ENCODE data around the gene KIF13A. TPM values are rescaled to one million over a fixed set of nuclear protein-coding genes. Genes with fewer than 3 reads are reported as not detected.
"Not testable (repeated sequence)": the region's sequence is repeated elsewhere in the genome, so short reads cannot be mapped to it uniquely, and the experiment has no call there.

Gene KIF13A
- total and polyA plus RNA-seq, 3 donors from 2014 or later, result 20.8 to 28.7 (median 27.7) TPM

GRCh38 chr6:17740559-17741220 lies 246.7 kb downstream of the KIF13A start:
- peaks cover 7% of the 10 kb centered on the region for H3K4me1 ChIP-seq
- H3K4me3 ChIP-seq, result no peak overlapping the region
- H3K27ac ChIP-seq, result no peak overlapping the region
- intact Hi-C loops (cut with DNase I; ENCODE audit: low total_unique reads), result no loop called here
- no peak for DNase-seq
- no peaks in the 10 kb centered on the region for H3K36me3 ChIP-seq (ENCODE audit: low read depth, missing control alignments)
- H3K27me3 ChIP-seq, result no peaks in the 10 kb centered on the region
- no peaks in the 10 kb centered on the region for H3K9me3 ChIP-seq
- 50 to 81% methylated on average over 5 of the region's 5 CpGs for WGBS, 2 donors
- TF ChIP-seq POLR2A (IDR thresholded peaks at IDR 0.05), result no peak
- TF ChIP-seq, protein P1, sequence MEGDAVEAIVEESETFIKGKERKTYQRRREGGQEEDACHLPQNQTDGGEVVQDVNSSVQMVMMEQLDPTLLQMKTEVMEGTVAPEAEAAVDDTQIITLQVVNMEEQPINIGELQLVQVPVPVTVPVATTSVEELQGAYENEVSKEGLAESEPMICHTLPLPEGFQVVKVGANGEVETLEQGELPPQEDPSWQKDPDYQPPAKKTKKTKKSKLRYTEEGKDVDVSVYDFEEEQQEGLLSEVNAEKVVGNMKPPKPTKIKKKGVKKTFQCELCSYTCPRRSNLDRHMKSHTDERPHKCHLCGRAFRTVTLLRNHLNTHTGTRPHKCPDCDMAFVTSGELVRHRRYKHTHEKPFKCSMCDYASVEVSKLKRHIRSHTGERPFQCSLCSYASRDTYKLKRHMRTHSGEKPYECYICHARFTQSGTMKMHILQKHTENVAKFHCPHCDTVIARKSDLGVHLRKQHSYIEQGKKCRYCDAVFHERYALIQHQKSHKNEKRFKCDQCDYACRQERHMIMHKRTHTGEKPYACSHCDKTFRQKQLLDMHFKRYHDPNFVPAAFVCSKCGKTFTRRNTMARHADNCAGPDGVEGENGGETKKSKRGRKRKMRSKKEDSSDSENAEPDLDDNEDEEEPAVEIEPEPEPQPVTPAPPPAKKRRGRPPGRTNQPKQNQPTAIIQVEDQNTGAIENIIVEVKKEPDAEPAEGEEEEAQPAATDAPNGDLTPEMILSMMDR (IDR thresholded peaks at IDR 0.05), result no peak

- DNase-seq, result no peak
- 96 to 100% methylated on average over 1 of the region's 1 CpG for WGBS, 2 donors
- no peaks in the 10 kb centered on the region for H3K9me3 ChIP-seq
- H3K4me1 ChIP-seq, result no peaks in the 10 kb centered on the region
- no peak for TF ChIP-seq POLR2A (IDR thresholded peaks at IDR 0.05)
- TF ChIP-seq, protein P1 (IDR thresholded peaks at IDR 0.05), result no peak
- H3K27me3 ChIP-seq, result no peaks in the 10 kb centered on the region
- no peak overlapping the region for H3K4me3 ChIP-seq
- H3K27ac ChIP-seq, result no peak overlapping the region
- no peaks in the 10 kb centered on the region for H3K36me3 ChIP-seq (ENCODE audit: low read depth, missing control alignments)
- intact Hi-C loops (cut with DNase I; ENCODE audit: low total_unique reads), result no loop called here
These were observed 249.7 kb downstream of the KIF13A start for GRCh38 chr6:17737704-17738252.

GRCh38 chr6:17735311-17735710 lies 252.1 kb downstream of the KIF13A start:
- H3K4me3 ChIP-seq; DNase-seq; H3K36me3 ChIP-seq (ENCODE audit: low read depth, missing control alignments); H3K27me3 ChIP-seq; H3K4me1 ChIP-seq; H3K9me3 ChIP-seq; intact Hi-C loops (cut with DNase I; ENCODE audit: low total_unique reads); H3K27ac ChIP-seq: not testable (repeated sequence)
- 96% methylated on average over 5 of the region's 27 CpGs; no CpG with 5 or more reads in 1 of the 2 donors for WGBS, 2 donors

GRCh38 chr6:17730078-17730704 lies 257.2 kb downstream of the KIF13A start:
- Histone ChIP-seq H3K4me1 (peaks cover 3% of the 10 kb centered on the region), H3K36me3 (ENCODE audit: low read depth, missing control alignments) (no peaks in the 10 kb centered on the region), H3K27ac (no peak overlapping the region), H3K27me3 (no peaks in the 10 kb centered on the region), H3K4me3 (no peak overlapping the region), H3K9me3 (no peaks in the 10 kb centered on the region)
- intact Hi-C loops (cut with DNase I; ENCODE audit: low total_unique reads), result no loop called here
- 58 to 66% methylated on average over 6 of the region's 6 CpGs for WGBS, 2 donors
- no peak for DNase-seq
- TF ChIP-seq, protein P1 (IDR thresholded peaks at IDR 0.05), result no peak
- TF ChIP-seq POLR2A (IDR thresholded peaks at IDR 0.05), result no peak

- Histone ChIP-seq H3K27me3 (no peaks in the 10 kb centered on the region), H3K4me1 (peaks cover 8% of the 10 kb centered on the region), H3K36me3 (ENCODE audit: low read depth, missing control alignments) (no peaks in the 10 kb centered on the region), H3K9me3 (no peaks in the 10 kb centered on the region), H3K27ac (no peak overlapping the region), H3K4me3 (peak overlapping the region; percentile 44 to 59)
- peak; percentile 87 for DNase-seq
- 66% methylated on average over 12 of the region's 12 CpGs for WGBS, 2 donors
- intact Hi-C loops (cut with DNase I; ENCODE audit: low total_unique reads), result no loop called here
- TF ChIP-seq, protein P1 (IDR thresholded peaks at IDR 0.05), result no peak
- TF ChIP-seq POLR2A (IDR thresholded peaks at IDR 0.05), result peak; percentile 24
These were observed 258.0 kb downstream of the KIF13A start for GRCh38 chr6:17729223-17730077.
